ENCODE data around the gene MC1R. TPM values are rescaled to one million over a fixed set of nuclear protein-coding genes. Genes with fewer than 3 reads are reported as not detected.

Gene MC1R
- total and polyA plus RNA-seq, 2 of the 4 experiments (the other 2 are of a cell fraction): 3.8 to 9.5 TPM

- WGBS, 2 experiments (ENCODE audit: extremely low coverage in 2 of 2, insufficient read length in 1 of 2): 100% methylated on average over 1 of the region's 4 CpGs; no CpG with 5 or more reads in 1 of the 2 experiments
- Histone ChIP-seq H3K27ac (ENCODE audit: insufficient read depth, low read length) (no peak overlapping the region), H3K23ac (ENCODE audit: low read depth, low read length) (no peak overlapping the region), H3K27me3 (ENCODE audit: control insufficient read depth, insufficient read depth, low read length) (no peaks in the 10 kb centered on the region), H3K9ac (ENCODE audit: low read depth, low read length) (no peak overlapping the region), H3K9me3 (ENCODE audit: control insufficient read depth, insufficient read depth, low read length) (no peaks in the 10 kb centered on the region), H4K20me1 (ENCODE audit: insufficient read depth, low read length) (peaks cover 10% of the 10 kb centered on the region), H3K4me3 (ENCODE audit: insufficient read depth, low read depth, low read length) (no peak overlapping the region), H2AK9ac (replicated peaks; ENCODE audit: low read depth, low read length, poor library complexity) (no peak overlapping the region), H2BK20ac (ENCODE audit: low read depth, low read length) (no peak overlapping the region), H2AFZ (replicated peaks; ENCODE audit: low read length, poor library complexity) (no peak overlapping the region), H4K8ac (ENCODE audit: low read depth in 2 of 2, low read length in 2 of 2) (no peak overlapping the region), H2BK120ac (ENCODE audit: low read depth, low read length) (no peak overlapping the region), H3K4me1 (ENCODE audit: control insufficient read depth, insufficient read depth, low read length) (no peaks in the 10 kb centered on the region), H2AK5ac (ENCODE audit: low read depth, low read length) (no peak overlapping the region), H3K18ac (ENCODE audit: low read depth, low read length) (no peak overlapping the region), H4K5ac (ENCODE audit: low read depth, low read length) (no peak overlapping the region), H3K4ac (ENCODE audit: low read depth, low read length) (no peak overlapping the region), H3K4me2 (ENCODE audit: low read depth, low read length) (no peak overlapping the region), H2BK15ac (ENCODE audit: low read depth, low read length) (no peak overlapping the region), H4K91ac (ENCODE audit: insufficient read depth, low read depth, low read length) (no peak overlapping the region), H2BK5ac (ENCODE audit: low read depth, low read length, poor library complexity, severe bottlenecking) (no peak overlapping the region), H3K9me1 (ENCODE audit: insufficient read depth, low read length) (no peaks in the 10 kb centered on the region), H3K79me1 (ENCODE audit: low read depth in 1 of 2, low read length in 2 of 2) (peaks cover 0 to 17% of the 10 kb centered on the region in 2 experiments; a peak in 2 of 4 replicates), H3K56ac (ENCODE audit: extremely low read depth, insufficient read depth, low read length) (no peak overlapping the region), H3K36me3 (ENCODE audit: control insufficient read depth, insufficient read depth, low read length) (peaks cover 78% of the 10 kb centered on the region), H3K14ac (replicated peaks; ENCODE audit: low read depth, low read length) (no peak overlapping the region)
- intact Hi-C loops (cut with micrococcal nuclease) (no loop called here), in situ Hi-C loops (cut with MboI; ENCODE audit: low sequenced_read_pairs) (no loop called here), dilution Hi-C loops (cut with HindIII; ENCODE audit: low sequenced_read_pairs, unreplicated experiment) (no loop called here)
- TF ChIP-seq CEBPB (IDR thresholded peaks at IDR 0.05; ENCODE audit: low read depth, low read length) (no peak), POLR2A (IDR thresholded peaks at IDR 0.05; ENCODE audit: low read depth, low read length) (no peak), MAFK (IDR thresholded peaks at IDR 0.05; ENCODE audit: low read depth, low read length) (no peak)
- no TSS peak for BruUV-seq (replicated peaks)
- POLR2A ChIA-PET (ENCODE audit: unreplicated experiment): interaction anchor here (0.5 to 0.7 kb wide), 3 partner anchors 10 to 15 kb away, joined by 3 to 9 read pairs (median 5); partner anchors contain the start of gene MC1R
- CTCF ChIA-PET: no interaction called here
- DNase-seq: no peak
- ATAC-seq (ENCODE audit: low read depth): no peak
Observed at GRCh38 chr16:89908236-89908635, 10.4 kb upstream of the MC1R start.

All from IMR-90 (cell line).